HepG2 (cell line): Measurements from ENCODE around the gene MRPL28. TPM values are rescaled to one million over a fixed set of nuclear protein-coding genes. Genes with fewer than 3 reads are reported as not detected.

ENCODE experiments used
- CEBPG ChIP-seq: IDR thresholded peaks from 2 replicates; pipeline ENCODE4 v1.6.1; 2016
- EP300 ChIP-seq, 3 experiments: sonication (generic) in 1 of 3; formaldehyde crosslinking in 1 of 3; IDR thresholded peaks; 2 replicates each; pipeline versions ENCODE4 v1.5.1 to v1.6.1; 2011 to 2020; ENCODE audit warnings: low read depth in 2 of 3, low read length in 2 of 3, borderline replicate concordance in 1 of 3, improper control_type of control experiment in 1 of 3, mild to moderate bottlenecking in 1 of 3, missing genetic modification reagents in 1 of 3, moderate library complexity in 1 of 3
- HCFC1 ChIP-seq: fragments of 150-350 bp; IDR thresholded peaks from 2 replicates; pipeline ENCODE4 v1.6.1; 2014; ENCODE audit warnings: low read depth, low read length
- HNRNPH1 ChIP-seq: fragments of 200-400 bp; formaldehyde crosslinking; optimal IDR thresholded peaks from 2 replicates; pipeline ENCODE3; 2017; ENCODE audit warnings: mild to moderate bottlenecking, low read depth, low read length
- MED1 ChIP-seq: sonication (generic); formaldehyde crosslinking; IDR thresholded peaks from 2 replicates; pipeline ENCODE4 v1.4.0; 2020; ENCODE audit warnings: missing genetic modification reagents
- MLLT10 ChIP-seq: sonication (generic); formaldehyde crosslinking; IDR thresholded peaks from 2 replicates; pipeline ENCODE4 v1.4.0; 2020; ENCODE audit warnings: missing genetic modification reagents
- NCOR1 ChIP-seq: fragments of 200-600 bp; sonication (generic); IDR thresholded peaks from 2 replicates; pipeline ENCODE4 v1.7.0; 2017; ENCODE audit warnings: antibody characterized with exemption, low read length, borderline replicate concordance
- NR1H2 ChIP-seq: sonication (generic); formaldehyde crosslinking; IDR thresholded peaks from 2 replicates; pipeline ENCODE4 v1.8.1; 2022; ENCODE audit warnings: low read depth, missing genetic modification reagents, borderline replicate concordance
- SMC3 ChIP-seq: IDR thresholded peaks from 2 replicates; pipeline ENCODE4 v1.6.1; 2011; ENCODE audit warnings: low read length, improper control_type of control experiment
- TCF7 ChIP-seq: sonication (generic); IDR thresholded peaks from 2 replicates; pipeline ENCODE4 v1.6.1; 2016; ENCODE audit warnings: antibody characterized with exemption, low read depth
- TSC22D2 ChIP-seq: sonication (generic); formaldehyde crosslinking; IDR thresholded peaks from 2 replicates; pipeline ENCODE4 v1.5.1; 2020; ENCODE audit warnings: missing genetic modification reagents, mild to moderate bottlenecking, borderline replicate concordance
- YEATS4 ChIP-seq: sonication (generic); formaldehyde crosslinking; IDR thresholded peaks from 2 replicates; pipeline ENCODE4 v1.4.0; 2020; ENCODE audit warnings: missing genetic modification reagents, borderline replicate concordance
- ZNF253 ChIP-seq: sonication (generic); formaldehyde crosslinking; IDR thresholded peaks from 2 replicates; pipeline ENCODE4 v1.8.0; 2022; ENCODE audit warnings: mild to moderate bottlenecking, missing genetic modification reagents, borderline replicate concordance
- ZNF382 ChIP-seq: sonication (generic); formaldehyde crosslinking; IDR thresholded peaks from 2 replicates; pipeline ENCODE4 v1.5.0; 2020; ENCODE audit warnings: missing genetic modification reagents, mild to moderate bottlenecking, borderline replicate concordance
- ZNF790 ChIP-seq: sonication (generic); formaldehyde crosslinking; IDR thresholded peaks from 2 replicates; pipeline ENCODE4 v1.8.0; 2022; ENCODE audit warnings: missing genetic modification reagents, mild to moderate bottlenecking, borderline replicate concordance
- polyA plus RNA-seq, 8 experiments: library from polyadenylated mRNA; depleted of rRNA in 3 of 8; stranded (reverse) in 7 of 8; unstranded in 1 of 8; fragments of >200 nt; fragmentation: Illumina TruSeq in 4 of 8; extraction: Trizol in 4 of 8; gene quantifications; 2 replicates each; pipeline versions ENCODE4 v1.2.1 to v1.2.3, GENCODE V29; 2011 to 2016; ENCODE audit warnings: low read depth in 4 of 8, missing spikeins in 1 of 8, mixed read lengths in 1 of 8; ENCODE audit not compliant: insufficient read depth in 1 of 8
- total RNA-seq, 5 experiments: library from RNA; depleted of rRNA; stranded (reverse); fragments of >200 nt; fragmentation: Illumina TruSeq; extraction: Trizol; gene quantifications; 2 replicates each; pipeline ENCODE4 v1.2.3, GENCODE V29; 2016; ENCODE audit warnings: low read depth in 1 of 5
- TF ChIP-seq, protein P1 (sequence below): sonication (generic); formaldehyde crosslinking; IDR thresholded peaks from 2 replicates; pipeline ENCODE4 v1.9.0; 2022; ENCODE audit warnings: missing genetic modification reagents, mild to moderate bottlenecking, borderline replicate concordance
- TF ChIP-seq, protein P2 (sequence below): sonication (generic); formaldehyde crosslinking; IDR thresholded peaks from 2 replicates; pipeline ENCODE4 v1.5.0; 2020; ENCODE audit warnings: mild to moderate bottlenecking, missing genetic modification reagents, borderline replicate concordance
- TF ChIP-seq, protein P3 (sequence below): sonication (generic); formaldehyde crosslinking; IDR thresholded peaks from 2 replicates; pipeline ENCODE4 v1.5.0; 2020; ENCODE audit warnings: mild to moderate bottlenecking, missing genetic modification reagents
- TF ChIP-seq, protein P4 (sequence below): IDR thresholded peaks from 2 replicates; pipeline ENCODE4 v1.6.1; 2016; ENCODE audit warnings: control low read depth
- TF ChIP-seq, protein P5 (sequence below): sonication (generic); formaldehyde crosslinking; IDR thresholded peaks from 2 replicates; pipeline ENCODE4 v1.5.0; 2020; ENCODE audit warnings: mild to moderate bottlenecking, low read depth, missing genetic modification reagents, borderline replicate concordance

Gene MRPL28
- total and polyA plus RNA-seq, 2 of the 13 experiments (the other 11 are each of a cell fraction or from before 2014, with no cell fraction given): 114 to 135 TPM

DNA sequence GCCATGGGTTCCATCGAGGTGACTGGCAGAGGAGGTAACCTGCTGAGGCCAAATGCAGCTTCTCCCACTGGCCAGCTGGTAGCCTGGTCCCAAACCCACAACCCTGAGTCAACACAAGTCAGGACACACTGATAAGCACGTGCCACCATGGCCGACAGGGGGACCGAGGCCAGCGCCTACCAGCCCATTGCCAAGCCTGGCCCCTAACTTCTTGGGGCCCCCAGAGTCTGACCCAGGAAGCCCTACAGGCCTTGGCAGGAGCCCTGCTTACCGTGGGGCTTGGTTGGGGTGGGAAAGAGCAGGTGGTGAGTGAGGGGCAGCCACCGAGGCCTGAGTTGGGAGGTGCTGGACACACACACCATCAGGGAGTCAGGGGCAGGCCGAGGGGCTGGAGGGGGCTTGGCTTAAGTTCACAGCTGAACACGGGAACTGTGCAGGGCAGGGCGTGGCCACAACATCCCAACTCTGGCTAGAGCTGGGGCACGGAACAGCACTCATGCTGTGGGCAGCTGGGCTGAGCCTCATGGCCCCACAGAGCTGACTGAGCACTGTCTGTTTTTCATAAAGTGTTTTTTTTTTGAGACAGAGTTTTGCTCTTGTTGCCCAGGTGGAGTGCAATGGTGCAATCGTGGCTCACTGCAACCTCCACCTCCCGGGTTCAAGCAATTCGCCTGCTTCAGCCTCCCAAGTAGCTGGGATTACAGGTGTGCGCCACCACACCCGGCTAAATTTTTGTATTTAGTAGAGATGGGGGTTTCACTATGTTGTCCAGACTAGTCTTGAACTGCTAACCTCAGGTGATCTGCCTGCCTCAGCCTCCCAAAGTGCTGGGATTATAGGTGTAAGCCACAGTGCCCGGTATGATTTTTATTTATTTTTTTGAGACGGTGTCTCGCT is 5.5 kb downstream of the MRPL28 start (continued):
- TF ChIP-seq, protein P1, sequence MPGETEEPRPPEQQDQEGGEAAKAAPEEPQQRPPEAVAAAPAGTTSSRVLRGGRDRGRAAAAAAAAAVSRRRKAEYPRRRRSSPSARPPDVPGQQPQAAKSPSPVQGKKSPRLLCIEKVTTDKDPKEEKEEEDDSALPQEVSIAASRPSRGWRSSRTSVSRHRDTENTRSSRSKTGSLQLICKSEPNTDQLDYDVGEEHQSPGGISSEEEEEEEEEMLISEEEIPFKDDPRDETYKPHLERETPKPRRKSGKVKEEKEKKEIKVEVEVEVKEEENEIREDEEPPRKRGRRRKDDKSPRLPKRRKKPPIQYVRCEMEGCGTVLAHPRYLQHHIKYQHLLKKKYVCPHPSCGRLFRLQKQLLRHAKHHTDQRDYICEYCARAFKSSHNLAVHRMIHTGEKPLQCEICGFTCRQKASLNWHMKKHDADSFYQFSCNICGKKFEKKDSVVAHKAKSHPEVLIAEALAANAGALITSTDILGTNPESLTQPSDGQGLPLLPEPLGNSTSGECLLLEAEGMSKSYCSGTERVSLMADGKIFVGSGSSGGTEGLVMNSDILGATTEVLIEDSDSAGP (CRISPR knock-in tag): 0 out of 2 replicates have a peak, but pooled peaks have one; percentile 39
- TF ChIP-seq ZNF790 (CRISPR knock-in tag) (no peak), EP300 (IDR thresholded peaks at IDR 0.05; ENCODE audit: low read depth in 2 of 2, low read length in 2 of 2) (no peak), EP300 (CRISPR knock-in tag; IDR thresholded peaks at IDR 0.05; ENCODE audit: borderline replicate concordance) (no peak), TSC22D2 (CRISPR knock-in tag) (no peak), MLLT10 (CRISPR knock-in tag) (no peak), YEATS4 (CRISPR knock-in tag) (no peak), TCF7 (no peak), CEBPG (CRISPR knock-in tag) (no peak), ZNF382 (CRISPR knock-in tag) (no peak), NCOR1 (no peak), NR1H2 (CRISPR knock-in tag) (no peak), SMC3 (no peak), HNRNPH1 (no peak), HCFC1 (no peak), MED1 (CRISPR knock-in tag) (no peak), ZNF253 (CRISPR knock-in tag) (no peak)
- TF ChIP-seq, protein P2, sequence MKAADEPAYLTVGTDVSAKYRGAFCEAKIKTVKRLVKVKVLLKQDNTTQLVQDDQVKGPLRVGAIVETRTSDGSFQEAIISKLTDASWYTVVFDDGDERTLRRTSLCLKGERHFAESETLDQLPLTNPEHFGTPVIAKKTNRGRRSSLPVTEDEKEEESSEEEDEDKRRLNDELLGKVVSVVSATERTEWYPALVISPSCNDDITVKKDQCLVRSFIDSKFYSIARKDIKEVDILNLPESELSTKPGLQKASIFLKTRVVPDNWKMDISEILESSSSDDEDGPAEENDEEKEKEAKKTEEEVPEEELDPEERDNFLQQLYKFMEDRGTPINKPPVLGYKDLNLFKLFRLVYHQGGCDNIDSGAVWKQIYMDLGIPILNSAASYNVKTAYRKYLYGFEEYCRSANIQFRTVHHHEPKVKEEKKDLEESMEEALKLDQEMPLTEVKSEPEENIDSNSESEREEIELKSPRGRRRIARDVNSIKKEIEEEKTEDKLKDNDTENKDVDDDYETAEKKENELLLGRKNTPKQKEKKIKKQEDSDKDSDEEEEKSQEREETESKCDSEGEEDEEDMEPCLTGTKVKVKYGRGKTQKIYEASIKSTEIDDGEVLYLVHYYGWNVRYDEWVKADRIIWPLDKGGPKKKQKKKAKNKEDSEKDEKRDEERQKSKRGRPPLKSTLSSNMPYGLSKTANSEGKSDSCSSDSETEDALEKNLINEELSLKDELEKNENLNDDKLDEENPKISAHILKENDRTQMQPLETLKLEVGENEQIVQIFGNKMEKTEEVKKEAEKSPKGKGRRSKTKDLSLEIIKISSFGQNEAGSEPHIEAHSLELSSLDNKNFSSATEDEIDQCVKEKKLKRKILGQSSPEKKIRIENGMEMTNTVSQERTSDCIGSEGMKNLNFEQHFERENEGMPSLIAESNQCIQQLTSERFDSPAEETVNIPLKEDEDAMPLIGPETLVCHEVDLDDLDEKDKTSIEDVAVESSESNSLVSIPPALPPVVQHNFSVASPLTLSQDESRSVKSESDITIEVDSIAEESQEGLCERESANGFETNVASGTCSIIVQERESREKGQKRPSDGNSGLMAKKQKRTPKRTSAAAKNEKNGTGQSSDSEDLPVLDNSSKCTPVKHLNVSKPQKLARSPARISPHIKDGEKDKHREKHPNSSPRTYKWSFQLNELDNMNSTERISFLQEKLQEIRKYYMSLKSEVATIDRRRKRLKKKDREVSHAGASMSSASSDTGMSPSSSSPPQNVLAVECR (CRISPR knock-in tag): no peak
- TF ChIP-seq, protein P3, sequence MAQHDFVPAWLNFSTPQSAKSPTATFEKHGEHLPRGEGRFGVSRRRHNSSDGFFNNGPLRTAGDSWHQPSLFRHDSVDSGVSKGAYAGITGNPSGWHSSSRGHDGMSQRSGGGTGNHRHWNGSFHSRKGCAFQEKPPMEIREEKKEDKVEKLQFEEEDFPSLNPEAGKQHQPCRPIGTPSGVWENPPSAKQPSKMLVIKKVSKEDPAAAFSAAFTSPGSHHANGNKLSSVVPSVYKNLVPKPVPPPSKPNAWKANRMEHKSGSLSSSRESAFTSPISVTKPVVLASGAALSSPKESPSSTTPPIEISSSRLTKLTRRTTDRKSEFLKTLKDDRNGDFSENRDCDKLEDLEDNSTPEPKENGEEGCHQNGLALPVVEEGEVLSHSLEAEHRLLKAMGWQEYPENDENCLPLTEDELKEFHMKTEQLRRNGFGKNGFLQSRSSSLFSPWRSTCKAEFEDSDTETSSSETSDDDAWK (CRISPR knock-in tag): no peak
- TF ChIP-seq, protein P4, sequence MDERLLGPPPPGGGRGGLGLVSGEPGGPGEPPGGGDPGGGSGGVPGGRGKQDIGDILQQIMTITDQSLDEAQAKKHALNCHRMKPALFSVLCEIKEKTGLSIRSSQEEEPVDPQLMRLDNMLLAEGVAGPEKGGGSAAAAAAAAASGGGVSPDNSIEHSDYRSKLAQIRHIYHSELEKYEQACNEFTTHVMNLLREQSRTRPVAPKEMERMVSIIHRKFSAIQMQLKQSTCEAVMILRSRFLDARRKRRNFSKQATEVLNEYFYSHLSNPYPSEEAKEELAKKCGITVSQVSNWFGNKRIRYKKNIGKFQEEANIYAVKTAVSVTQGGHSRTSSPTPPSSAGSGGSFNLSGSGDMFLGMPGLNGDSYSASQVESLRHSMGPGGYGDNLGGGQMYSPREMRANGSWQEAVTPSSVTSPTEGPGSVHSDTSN (CRISPR knock-in tag): no peak
- TF ChIP-seq, protein P5, sequence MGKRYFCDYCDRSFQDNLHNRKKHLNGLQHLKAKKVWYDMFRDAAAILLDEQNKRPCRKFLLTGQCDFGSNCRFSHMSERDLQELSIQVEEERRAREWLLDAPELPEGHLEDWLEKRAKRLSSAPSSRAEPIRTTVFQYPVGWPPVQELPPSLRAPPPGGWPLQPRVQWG (CRISPR knock-in tag): no peak
